ENCODE results near the gene TUNAR. TPM values are rescaled to one million over a fixed set of nuclear protein-coding genes. Genes with fewer than 3 reads are reported as not detected.

The TUNAR gene
- total and polyA plus RNA-seq, 9 of the 15 experiments (the other 6 are each of a cell fraction or from before 2014, with no cell fraction given): not detected

DNA sequence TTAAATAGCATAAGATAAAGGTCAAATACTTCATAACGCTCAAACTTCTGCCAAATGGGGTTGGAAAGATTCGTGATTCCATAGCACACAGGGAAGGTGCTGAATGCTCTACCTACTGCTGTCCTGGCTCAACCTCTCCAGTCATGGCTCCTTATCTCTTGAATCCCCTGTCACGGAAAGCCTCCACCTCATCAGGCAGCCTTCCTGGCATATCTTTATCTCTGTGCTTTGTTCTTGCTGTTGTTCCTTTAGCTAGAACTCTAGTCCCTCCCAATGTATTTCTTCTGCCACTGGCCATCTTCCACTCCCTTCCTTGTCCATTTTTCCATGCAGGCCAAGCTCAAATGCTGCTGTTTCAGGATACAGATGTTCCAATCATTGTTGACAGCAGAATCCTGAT lies 26.9 kb upstream of the TUNAR start:
- Histone ChIP-seq H4K20me1 (replicated peaks; ENCODE audit: control insufficient read depth, insufficient read depth, low read length) (no peaks in the 10 kb centered on the region; the same call in 1 of the 2 replicates), H3K27ac (ENCODE audit: extremely low read depth, low read depth, low read length) (no peak overlapping the region), H3K9ac (ENCODE audit: insufficient read depth in 1 of 2, low read depth in 2 of 2, low read length in 2 of 2) (no peak overlapping the region), H3K79me2 (ENCODE audit: control insufficient read depth, insufficient read depth, low read length) (no peaks in the 10 kb centered on the region), H3K9me1 (ENCODE audit: control insufficient read depth, insufficient read depth, low read length) (no peaks in the 10 kb centered on the region), H3K4me1 (replicated peaks in 1 of 2; ENCODE audit: control insufficient read depth in 2 of 2, insufficient read depth in 2 of 2, low read length in 2 of 2) (no peaks in the 10 kb centered on the region), H3K9me3 (replicated peaks; ENCODE audit: control insufficient read depth, insufficient read depth, low read depth, low read length) (no peaks in the 10 kb centered on the region), H3K36me3 (ENCODE audit: control insufficient read depth, insufficient read depth, low read length) (no peaks in the 10 kb centered on the region), H3K4me2 (ENCODE audit: insufficient read depth, low read length) (no peak overlapping the region), H3K27me3 (ENCODE audit: control insufficient read depth in 2 of 2, insufficient read depth in 2 of 2, low read length in 2 of 2) (peaks cover 0 to under 1% of the 10 kb centered on the region in 2 experiments; a peak in 1 of 5 replicates), H3K4me3 (no peak overlapping the region), H2AFZ (ENCODE audit: low read depth, low read length) (no peak overlapping the region)
- ChIA-PET CTCF (ENCODE audit: low intra/inter-chr PET ratio) (no interaction called here), POLR2A (no interaction called here)
- ATAC-seq (no peak), DNase-seq (ENCODE audit: extremely low read depth in 1 of 4, low spot score in 3 of 4) (no peak), FAIRE-seq (no peak)
- 0% methylated on average over 3 of the region's 3 CpGs for WGBS (ENCODE audit: insufficient coverage, low coverage, missing lambda C conversion rate)
- intact Hi-C loops (cut with micrococcal nuclease): no loop called here
- TF ChIP-seq MBD1 (CRISPR knock-in tag; IDR thresholded peaks at IDR 0.05): no peak
- TF ChIP-seq, protein P1, sequence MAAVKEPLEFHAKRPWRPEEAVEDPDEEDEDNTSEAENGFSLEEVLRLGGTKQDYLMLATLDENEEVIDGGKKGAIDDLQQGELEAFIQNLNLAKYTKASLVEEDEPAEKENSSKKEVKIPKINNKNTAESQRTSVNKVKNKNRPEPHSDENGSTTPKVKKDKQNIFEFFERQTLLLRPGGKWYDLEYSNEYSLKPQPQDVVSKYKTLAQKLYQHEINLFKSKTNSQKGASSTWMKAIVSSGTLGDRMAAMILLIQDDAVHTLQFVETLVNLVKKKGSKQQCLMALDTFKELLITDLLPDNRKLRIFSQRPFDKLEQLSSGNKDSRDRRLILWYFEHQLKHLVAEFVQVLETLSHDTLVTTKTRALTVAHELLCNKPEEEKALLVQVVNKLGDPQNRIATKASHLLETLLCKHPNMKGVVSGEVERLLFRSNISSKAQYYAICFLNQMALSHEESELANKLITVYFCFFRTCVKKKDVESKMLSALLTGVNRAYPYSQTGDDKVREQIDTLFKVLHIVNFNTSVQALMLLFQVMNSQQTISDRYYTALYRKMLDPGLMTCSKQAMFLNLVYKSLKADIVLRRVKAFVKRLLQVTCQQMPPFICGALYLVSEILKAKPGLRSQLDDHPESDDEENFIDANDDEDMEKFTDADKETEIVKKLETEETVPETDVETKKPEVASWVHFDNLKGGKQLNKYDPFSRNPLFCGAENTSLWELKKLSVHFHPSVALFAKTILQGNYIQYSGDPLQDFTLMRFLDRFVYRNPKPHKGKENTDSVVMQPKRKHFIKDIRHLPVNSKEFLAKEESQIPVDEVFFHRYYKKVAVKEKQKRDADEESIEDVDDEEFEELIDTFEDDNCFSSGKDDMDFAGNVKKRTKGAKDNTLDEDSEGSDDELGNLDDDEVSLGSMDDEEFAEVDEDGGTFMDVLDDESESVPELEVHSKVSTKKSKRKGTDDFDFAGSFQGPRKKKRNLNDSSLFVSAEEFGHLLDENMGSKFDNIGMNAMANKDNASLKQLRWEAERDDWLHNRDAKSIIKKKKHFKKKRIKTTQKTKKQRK (IDR thresholded peaks at IDR 0.05; ENCODE audit: borderline replicate concordance, low read depth, low read length): no peak
- in situ Hi-C loops (cut with MboI): no loop called here
- no TSS peak for BruUV-seq (replicated peaks)
